Hepatocyte (in vitro differentiated cells): Measurements from ENCODE around the gene CENPF. TPM values are rescaled to one million over a fixed set of nuclear protein-coding genes. Genes with fewer than 3 reads are reported as not detected.

Experiments used
- DNase-seq: peaks from one replicate; pipeline ENCODE4 v3.0.0-alpha.2; 2016; ENCODE audit warnings: low spot score
- H2AFZ ChIP-seq: fragments of 200-600 bp; sonication (generic); 2 replicates; pipeline ENCODE4 v1.6.0; 2016; ENCODE audit warnings: antibody characterized with exemption, mild to moderate bottlenecking
- H3K27ac ChIP-seq: fragments of 200-600 bp; sonication (generic); 2 replicates; pipeline ENCODE4 v1.5.1; 2016; ENCODE audit warnings: mild to moderate bottlenecking
- H3K27me3 ChIP-seq: fragments of 200-600 bp; sonication (generic); 2 replicates; pipeline ENCODE4 v1.6.1; 2016
- H3K36me3 ChIP-seq: fragments of 200-600 bp; sonication (generic); replicated peaks from 2 replicates; pipeline ENCODE4 v1.5.1; 2016; ENCODE audit warnings: low read depth; ENCODE audit not compliant: insufficient read depth
- H3K4me1 ChIP-seq: fragments of 200-600 bp; sonication (generic); 2 replicates; pipeline ENCODE4 v1.5.1; 2016; ENCODE audit warnings: mild to moderate bottlenecking, moderate library complexity; ENCODE audit not compliant: insufficient read depth
- H3K4me2 ChIP-seq: fragments of 200-600 bp; sonication (generic); 2 replicates; pipeline ENCODE4 v1.6.0; 2016
- H3K4me3 ChIP-seq: fragments of 200-600 bp; sonication (generic); 2 replicates; pipeline ENCODE4 v1.5.1; 2016; ENCODE audit warnings: mild to moderate bottlenecking
- H3K79me2 ChIP-seq: fragments of 200-600 bp; sonication (generic); 2 replicates; pipeline ENCODE4 v1.6.0; 2017; ENCODE audit warnings: mild to moderate bottlenecking
- H3K9me2 ChIP-seq: fragments of 200-600 bp; sonication (generic); replicated peaks from 2 replicates; pipeline ENCODE4 v1.6.0; 2017; ENCODE audit warnings: mild to moderate bottlenecking; ENCODE audit not compliant: insufficient read depth
- H3K9me3 ChIP-seq: fragments of 200-600 bp; sonication (generic); 2 replicates; pipeline ENCODE4 v1.5.1; 2016; ENCODE audit warnings: low read depth, mild to moderate bottlenecking
- H4K20me1 ChIP-seq: fragments of 200-600 bp; sonication (generic); 2 replicates; pipeline ENCODE4 v1.6.0; 2016; ENCODE audit warnings: mild to moderate bottlenecking; ENCODE audit not compliant: insufficient read depth, poor library complexity, severe bottlenecking
- CTCF ChIP-seq: fragments of 200-600 bp; sonication (generic); IDR thresholded peaks from 2 replicates; pipeline ENCODE4 v1.5.1; 2016; ENCODE audit warnings: antibody characterized with exemption, mild to moderate bottlenecking; ENCODE audit not compliant: poor library complexity
- EZH2 ChIP-seq: fragments of 200-600 bp; sonication (generic); IDR thresholded peaks from 2 replicates; pipeline ENCODE4 v1.6.1; 2016; ENCODE audit warnings: antibody characterized with exemption, mild to moderate bottlenecking, borderline replicate concordance
- EZH2phosphoT487 ChIP-seq: fragments of 200-600 bp; sonication (generic); IDR thresholded peaks from one replicate; pipeline ENCODE4 v1.6.1; 2018; ENCODE audit warnings: antibody characterized with exemption, mild to moderate bottlenecking, low read depth, moderate library complexity; ENCODE audit not compliant: unreplicated experiment, severe bottlenecking
- WGBS: methylation state at CpG from one replicate; pipeline ENCODE4 v1.1.6; 2016; ENCODE audit warnings: low lambda C conversion rate; ENCODE audit errors: missing lambda C conversion rate; 5-methylcytosine and 5-hydroxymethylcytosine counted together
- polyA plus RNA-seq: library from polyadenylated mRNA; unstranded; fragments of >200 nt; fragmentation: Nextera tagmentation; extraction: Ambion mirVana; gene quantifications from 2 replicates; pipeline ENCODE4 v1.2.1, GENCODE V29; 2016
- total RNA-seq: library from RNA; depleted of rRNA; stranded (reverse); fragments of >200 nt; gene quantifications from 2 replicates; pipeline ENCODE4 v1.2.3, GENCODE V29; 2014

CENPF gene
- total and polyA plus RNA-seq, 2 experiments from 2014 or later: 8.3 to 16.8 TPM

GRCh38 chr1:214645712-214646111, 42.7 kb downstream of the CENPF start:
- WGBS: 99% methylated on average over 10 of the region's 10 CpGs
- Histone ChIP-seq H3K79me2 (no peaks in the 10 kb centered on the region), H4K20me1 (no peaks in the 10 kb centered on the region), H3K27me3 (no peaks in the 10 kb centered on the region), H3K4me2 (no peak overlapping the region), H3K36me3 (no peaks in the 10 kb centered on the region), H3K4me3 (no peak overlapping the region), H2AFZ (no peak overlapping the region), H3K27ac (no peak overlapping the region), H3K4me1 (no peaks in the 10 kb centered on the region), H3K9me2 (no peaks in the 10 kb centered on the region), H3K9me3 (no peaks in the 10 kb centered on the region)
- no peak for DNase-seq
- TF ChIP-seq EZH2phosphoT487 (no peak), EZH2 (no peak), CTCF (no peak)

DNA sequence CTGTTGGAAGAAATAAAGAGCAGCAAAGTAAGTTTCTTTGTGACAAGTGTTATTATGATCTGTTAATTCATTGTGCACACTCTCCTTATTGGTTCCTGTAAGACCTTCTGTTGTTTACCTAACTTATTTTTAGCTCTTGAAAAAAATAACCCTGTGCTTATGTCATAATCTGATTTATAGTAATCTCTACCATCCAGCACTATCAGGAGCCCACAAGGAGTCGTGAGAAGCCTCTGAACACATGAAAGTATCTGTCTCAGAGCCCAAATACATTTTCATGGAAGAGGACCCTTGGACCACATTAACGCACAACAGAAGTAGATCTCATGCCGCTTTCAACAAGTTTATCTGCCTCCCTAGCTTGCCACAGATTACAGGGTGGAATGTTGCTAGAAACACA, 45.8 kb downstream of the CENPF start:
- no peaks in the 10 kb centered on the region for H3K4me1 ChIP-seq
- TF ChIP-seq EZH2 (no peak), CTCF (no peak), EZH2phosphoT487 (no peak)
- no peaks in the 10 kb centered on the region for H3K9me2 ChIP-seq
- no peaks in the 10 kb centered on the region for H3K79me2 ChIP-seq
- H3K27ac ChIP-seq: no peak overlapping the region
- DNase-seq: no peak
- no peak overlapping the region for H2AFZ ChIP-seq
- H4K20me1 ChIP-seq: no peaks in the 10 kb centered on the region
- no peak overlapping the region for H3K4me3 ChIP-seq
- H3K9me3 ChIP-seq: no peaks in the 10 kb centered on the region
- H3K4me2 ChIP-seq: no peak overlapping the region
- 90% methylated on average over 3 of the region's 3 CpGs for WGBS
- H3K36me3 ChIP-seq: no peaks in the 10 kb centered on the region
- no peaks in the 10 kb centered on the region for H3K27me3 ChIP-seq

GRCh38 chr1:214649607-214650006, 46.6 kb downstream of the CENPF start:
- TF ChIP-seq EZH2phosphoT487: no peak
- no peak for TF ChIP-seq EZH2
- no peak for TF ChIP-seq CTCF
- no peaks in the 10 kb centered on the region for H3K27me3 ChIP-seq
- no peaks in the 10 kb centered on the region for H3K79me2 ChIP-seq
- no peaks in the 10 kb centered on the region for H3K36me3 ChIP-seq
- no peaks in the 10 kb centered on the region for H3K4me1 ChIP-seq
- WGBS: 96% methylated on average over 2 of the region's 2 CpGs
- H3K4me2 ChIP-seq: no peak overlapping the region
- H3K27ac ChIP-seq: no peak overlapping the region
- no peaks in the 10 kb centered on the region for H3K9me2 ChIP-seq
- no peak for DNase-seq
- H2AFZ ChIP-seq: no peak overlapping the region
- H3K9me3 ChIP-seq: no peaks in the 10 kb centered on the region
- H4K20me1 ChIP-seq: no peaks in the 10 kb centered on the region
- H3K4me3 ChIP-seq: no peak overlapping the region

- no peaks in the 10 kb centered on the region for H3K9me2 ChIP-seq
- no peaks in the 10 kb centered on the region for H3K9me3 ChIP-seq
- 95% methylated on average over 4 of the region's 4 CpGs for WGBS
- no peak overlapping the region for H3K4me2 ChIP-seq
- no peaks in the 10 kb centered on the region for H3K36me3 ChIP-seq
- H4K20me1 ChIP-seq: no peaks in the 10 kb centered on the region
- H3K27me3 ChIP-seq: no peaks in the 10 kb centered on the region
- H3K79me2 ChIP-seq: no peaks in the 10 kb centered on the region
- H3K4me3 ChIP-seq: no peak overlapping the region
- no peak overlapping the region for H3K27ac ChIP-seq
- no peaks in the 10 kb centered on the region for H3K4me1 ChIP-seq
- TF ChIP-seq CTCF (no peak), EZH2phosphoT487 (no peak), EZH2 (no peak)
- DNase-seq: no peak
- no peak overlapping the region for H2AFZ ChIP-seq
These were observed 47.7 kb downstream of the CENPF start for GRCh38 chr1:214650664-214651063.
